GM21515 (cell line): ENCODE measurements around the gene ARV1.
"Not testable (repeated sequence)": the region's sequence is repeated elsewhere in the genome, so short reads cannot be mapped to it uniquely, and the experiment has no call there.

ENCODE experiments used
- ATAC-seq: cut with Tn5 transposase; IDR thresholded peaks from one replicate; pipeline ENCODE4 v1.9.1; 2021; ENCODE audit not compliant: unreplicated experiment

Gene ARV1

GRCh38 chr1:231040800-231041718, 62.2 kb downstream of the ARV1 start:
- ATAC-seq, result no peak

GRCh38 chr1:231041719-231042261, 62.9 kb downstream of the ARV1 start:
- ATAC-seq, result no peak

- no peak for ATAC-seq
Measured at GRCh38 chr1:231044588-231044987, 65.7 kb downstream of the ARV1 start.

- ATAC-seq, result no peak
Measured at GRCh38 chr1:231045286-231045685, 66.4 kb downstream of the ARV1 start.

- not testable (repeated sequence) for ATAC-seq
Measured at GRCh38 chr1:231045921-231046729, 67.2 kb downstream of the ARV1 start.

GRCh38 chr1:231046730-231047395, 68.0 kb downstream of the ARV1 start:
- no peak for ATAC-seq

- ATAC-seq, result not testable (repeated sequence)
Measured at GRCh38 chr1:231047529-231047928, 68.6 kb downstream of the ARV1 start.

- ATAC-seq, result not testable (repeated sequence)
Measured at GRCh38 chr1:231048419-231048818, 69.5 kb downstream of the ARV1 start.

GRCh38 chr1:231049121-231049979, 70.5 kb downstream of the ARV1 start:
- no peak for ATAC-seq
